Left ventricle myocardium inferior (tissue), 1 donor: ENCODE measurements around the gene TRIM38. TPM values are rescaled to one million over a fixed set of nuclear protein-coding genes. Genes with fewer than 3 reads are reported as not detected.
"Not testable (repeated sequence)": the region's sequence is repeated elsewhere in the genome, so short reads cannot be mapped to it uniquely, and the experiment has no call there.

Experiments
- DNase-seq: peaks from one replicate; pipeline ENCODE4 v3.0.0-alpha.2; 2020
- H3K27ac ChIP-seq: fragments of 200-600 bp; replicated peaks from 2 replicates; pipeline ENCODE4 v1.8.0; 2021
- H3K27me3 ChIP-seq: fragments of 200-600 bp; 2 replicates; pipeline ENCODE4 v1.8.0; 2021; ENCODE audit warnings: low read depth
- H3K36me3 ChIP-seq: fragments of 200-600 bp; 2 replicates; pipeline ENCODE4 v1.8.0; 2021
- H3K4me1 ChIP-seq: fragments of 200-600 bp; 2 replicates; pipeline ENCODE4 v1.8.0; 2021
- H3K4me3 ChIP-seq: fragments of 200-600 bp; 2 replicates; pipeline ENCODE4 v1.8.0; 2021; ENCODE audit warnings: mild to moderate bottlenecking, moderate library complexity
- H3K9me3 ChIP-seq: fragments of 200-600 bp; replicated peaks from 2 replicates; pipeline ENCODE4 v1.8.0; 2021
- CTCF ChIP-seq: fragments of 200-600 bp; IDR thresholded peaks from 2 replicates; pipeline ENCODE4 v1.8.0; 2021; ENCODE audit warnings: antibody characterized with exemption, mild to moderate bottlenecking, borderline replicate concordance
- intact Hi-C: fragments of 100-400 bp; cut with micrococcal nuclease; formaldehyde crosslinking; loops from one replicate; pipeline ENCODE4 v1.11.0; 2022
- total RNA-seq: library from RNA; stranded (reverse); fragmentation: NEBNext Ultra II Directional; extraction: Animal tissue kit (Norgen Biotek cat#: 25700); gene quantifications from one replicate; pipeline ENCODE4 v1.2.1, GENCODE V29; 2021
- donor health status: DM: no; HTN: yes; CAD: no; lungs with severe emphysema.

Gene TRIM38
- total RNA-seq, 1 donor from 2014 or later = 2.2 TPM

- TF ChIP-seq CTCF = no peak
- no peak overlapping the region for H3K27ac ChIP-seq
Observed at GRCh38 chr6:25995507-25995906, 32.9 kb downstream of the TRIM38 start.

GRCh38 chr6:25997921-25998320 is 35.3 kb downstream of the TRIM38 start:
- intact Hi-C loops = no loop called here
- no peaks in the 10 kb centered on the region for H3K9me3 ChIP-seq
- H3K27ac ChIP-seq = no peak overlapping the region
- no peak overlapping the region for H3K4me3 ChIP-seq
- H3K36me3 ChIP-seq = peaks cover 31% of the 10 kb centered on the region
- TF ChIP-seq CTCF = no peak
- H3K27me3 ChIP-seq = no peaks in the 10 kb centered on the region
- peaks cover 16% of the 10 kb centered on the region for H3K4me1 ChIP-seq
- DNase-seq = no peak

More at GRCh38 chr6:25995507-25995906, 32.9 kb downstream of the TRIM38 start:
- Histone ChIP-seq H3K4me3 (no peak overlapping the region), H3K9me3 (no peaks in the 10 kb centered on the region), H3K27me3 (no peaks in the 10 kb centered on the region), H3K36me3 (peaks cover 24% of the 10 kb centered on the region), H3K4me1 (peaks cover 28% of the 10 kb centered on the region)
- DNase-seq = no peak
- intact Hi-C loops = no loop called here

GRCh38 chr6:25998379-25998778 is 35.8 kb downstream of the TRIM38 start:
- Histone ChIP-seq H3K27ac (no peak overlapping the region), H3K27me3 (no peaks in the 10 kb centered on the region), H3K9me3 (no peaks in the 10 kb centered on the region), H3K4me3 (no peak overlapping the region), H3K36me3 (peaks cover 31% of the 10 kb centered on the region), H3K4me1 (peaks cover 14% of the 10 kb centered on the region)
- DNase-seq = no peak
- TF ChIP-seq CTCF = no peak
- intact Hi-C loops = no loop called here

GRCh38 chr6:25999225-25999624 is 36.6 kb downstream of the TRIM38 start:
- H3K4me1 ChIP-seq, H3K9me3 ChIP-seq, intact Hi-C loops, DNase-seq, H3K4me3 ChIP-seq, H3K27ac ChIP-seq, H3K27me3 ChIP-seq: not testable (repeated sequence)
- H3K36me3 ChIP-seq = peaks cover 31% of the 10 kb centered on the region

- TF ChIP-seq CTCF = no peak
- no peaks in the 10 kb centered on the region for H3K27me3 ChIP-seq
- no peak overlapping the region for H3K27ac ChIP-seq
- no peaks in the 10 kb centered on the region for H3K9me3 ChIP-seq
- intact Hi-C loops = no loop called here
- peaks cover 31% of the 10 kb centered on the region for H3K36me3 ChIP-seq
- H3K4me3 ChIP-seq = no peak overlapping the region
- H3K4me1 ChIP-seq = peaks cover 3% of the 10 kb centered on the region
- DNase-seq = no peak
Observed at GRCh38 chr6:26000366-26001144, 38.0 kb downstream of the TRIM38 start.

GRCh38 chr6:26003102-26003694 is 40.6 kb downstream of the TRIM38 start:
- TF ChIP-seq CTCF = peak; percentile 87
- no peaks in the 10 kb centered on the region for H3K9me3 ChIP-seq
- DNase-seq = no peak
- no peaks in the 10 kb centered on the region for H3K27me3 ChIP-seq
- no peak overlapping the region for H3K4me3 ChIP-seq
- peaks cover 25% of the 10 kb centered on the region for H3K36me3 ChIP-seq
- H3K27ac ChIP-seq = no peak overlapping the region
- H3K4me1 ChIP-seq = peaks cover 9% of the 10 kb centered on the region
- intact Hi-C loops = no loop called here
